HG03342 (cell line): Measurements from ENCODE around the gene SYT10.
"Not testable (repeated sequence)": the region's sequence is repeated elsewhere in the genome, so short reads cannot be mapped to it uniquely, and the experiment has no call there.

ENCODE experiments used
- ATAC-seq: cut with Tn5 transposase; IDR thresholded peaks from one replicate; pipeline ENCODE4 v1.9.1; 2021; ENCODE audit warnings: mild to moderate bottlenecking, moderate library complexity; ENCODE audit not compliant: unreplicated experiment

SYT10 gene

DNA sequence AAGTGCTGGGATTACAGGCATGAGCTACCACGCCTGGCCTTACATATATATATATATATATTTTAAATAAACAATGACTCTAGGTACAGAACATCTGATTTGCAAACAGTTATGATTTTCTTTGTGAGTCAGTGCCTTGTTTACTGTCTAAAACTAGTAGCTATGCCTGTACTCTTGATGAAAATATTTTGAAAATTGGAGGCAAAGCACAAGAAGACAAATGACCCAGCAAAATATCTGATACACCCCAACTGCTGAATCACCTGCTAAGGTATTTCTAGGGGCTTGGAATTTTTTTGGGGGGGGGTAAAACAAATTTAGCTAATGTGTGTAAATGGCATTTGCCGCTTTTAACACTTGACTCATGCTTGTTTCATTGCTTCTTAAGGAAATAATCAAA lies 69.3 kb downstream of the SYT10 start:
- ATAC-seq: no peak

DNA sequence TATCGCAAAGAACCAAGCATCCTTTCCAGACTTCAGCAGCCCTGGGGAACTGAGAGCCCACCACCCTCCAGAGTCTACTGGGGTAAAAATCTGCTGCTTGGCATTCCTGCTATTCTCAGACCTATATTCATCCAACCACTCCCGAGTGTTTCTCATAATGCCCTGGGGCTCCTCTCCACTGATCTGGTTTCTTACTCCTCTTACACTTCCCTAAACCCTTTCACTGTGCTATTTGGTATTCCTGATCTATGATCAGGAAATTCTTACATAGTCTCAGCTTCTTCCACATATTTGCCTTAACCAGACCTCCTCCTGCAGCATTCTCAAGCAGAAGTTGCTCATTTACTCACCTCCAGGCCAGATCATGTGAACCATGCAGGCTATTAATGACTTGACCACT lies 82.4 kb downstream of the SYT10 start:
- ATAC-seq: no peak

DNA sequence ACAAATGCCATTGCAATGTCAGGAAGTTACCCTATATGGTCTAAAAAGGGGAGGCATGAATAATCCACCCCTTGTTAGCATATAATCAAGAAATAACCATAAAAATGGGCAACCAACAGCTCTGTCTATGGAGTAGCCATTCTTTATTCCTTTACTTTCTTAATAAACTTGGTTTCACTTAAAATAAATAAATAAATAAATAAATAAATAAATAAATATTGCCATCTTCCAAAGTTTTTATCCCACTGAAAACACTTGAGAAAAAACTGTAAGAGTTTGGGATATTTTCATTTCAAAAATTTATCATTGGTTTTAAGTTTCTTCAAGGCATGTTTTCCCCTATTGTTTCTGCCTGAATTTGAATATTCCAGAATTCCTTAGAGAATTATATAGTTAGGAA lies 89.8 kb downstream of the SYT10 start:
- ATAC-seq: no peak

DNA sequence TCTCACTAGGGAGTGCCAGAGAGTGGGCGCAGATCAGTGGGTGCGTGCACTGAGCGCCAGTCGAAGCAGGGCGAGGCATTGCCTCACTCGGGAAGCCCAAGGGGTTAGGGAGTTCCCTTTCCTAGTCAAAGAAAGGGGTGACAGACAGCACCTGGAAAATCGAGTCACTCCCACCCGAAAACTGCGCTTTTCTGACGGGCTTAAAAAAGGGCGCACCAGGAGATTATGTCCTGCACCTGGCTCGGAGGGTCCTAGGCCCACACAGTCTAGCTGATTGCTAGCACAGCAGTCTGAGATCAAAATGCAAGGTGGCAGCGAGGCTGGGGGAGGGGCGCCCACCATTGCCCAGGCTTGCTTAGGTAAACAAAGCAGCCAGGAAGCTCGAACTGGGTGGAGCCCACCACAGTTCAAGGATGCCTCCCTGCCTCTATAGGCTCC lies 107.6 kb downstream of the SYT10 start:
- not testable (repeated sequence) for ATAC-seq

DNA sequence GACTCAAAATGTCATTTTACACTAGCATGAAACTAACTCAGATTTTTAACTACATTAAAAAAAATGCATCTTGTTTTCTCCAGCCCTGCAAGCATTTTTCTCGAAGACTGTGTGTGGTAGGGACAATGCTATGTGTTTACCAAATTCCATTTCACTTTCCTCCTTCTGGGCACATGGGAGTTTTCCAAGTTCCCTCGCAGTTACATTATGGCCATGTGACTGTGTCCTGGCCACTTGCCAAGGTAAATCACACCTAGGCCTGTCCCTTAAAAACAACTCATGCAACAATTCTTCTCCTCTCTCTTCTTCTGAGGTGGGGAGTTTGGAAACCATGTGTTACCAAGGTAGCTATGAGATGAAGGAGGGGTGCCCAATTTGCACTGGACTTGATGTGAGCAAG lies 108.7 kb downstream of the SYT10 start:
- no peak for ATAC-seq
